ENCODE results near the gene STOML1. TPM values are rescaled to one million over a fixed set of nuclear protein-coding genes. Genes with fewer than 3 reads are reported as not detected.
A peak's percentile ranks its signal among the peaks of the same experiment; 100 is the strongest.

STOML1 gene
- total RNA-seq, 1 experiment from 2014 or later, result 5.0 TPM

DNA sequence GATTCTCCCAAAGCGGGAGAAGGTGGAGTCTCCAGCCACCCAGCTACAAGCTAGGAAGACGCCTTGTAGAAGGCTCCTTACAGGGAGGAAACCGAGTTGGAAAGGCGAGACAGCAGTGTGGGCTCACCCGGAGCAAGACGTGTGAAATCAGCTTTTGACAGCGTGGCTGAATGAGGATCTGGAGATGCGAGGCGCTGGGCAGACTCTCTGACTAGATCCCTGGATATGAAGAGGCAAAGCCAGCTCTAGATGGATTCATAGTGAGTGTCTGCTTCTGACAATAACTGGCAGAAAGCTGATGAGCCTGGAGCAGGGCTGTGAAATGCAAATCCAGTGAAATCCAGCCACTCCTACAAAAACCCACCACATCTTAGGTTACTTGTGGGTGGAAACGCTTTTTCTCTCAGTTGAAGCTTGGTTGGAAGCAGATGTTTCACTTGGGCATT lies 49.2 kb upstream of the STOML1 start (continued):
- TF ChIP-seq EGR1 (IDR thresholded peaks at IDR 0.05; ENCODE audit: low read depth), result no peak
- no peak for TF ChIP-seq JUND (IDR thresholded peaks at IDR 0.05)
- no peak for TF ChIP-seq SIN3A (IDR thresholded peaks at IDR 0.05; ENCODE audit: low read depth)
- no peak for TF ChIP-seq CBX3 (IDR thresholded peaks at IDR 0.05; ENCODE audit: low read depth)
- no peak for TF ChIP-seq TCF7L2 (IDR thresholded peaks at IDR 0.05; ENCODE audit: borderline replicate concordance, extremely low read depth, insufficient read depth, insufficient read length)
- no peak for TF ChIP-seq POLR2AphosphoS5 (IDR thresholded peaks at IDR 0.05; ENCODE audit: low read depth, low read length)

DNA sequence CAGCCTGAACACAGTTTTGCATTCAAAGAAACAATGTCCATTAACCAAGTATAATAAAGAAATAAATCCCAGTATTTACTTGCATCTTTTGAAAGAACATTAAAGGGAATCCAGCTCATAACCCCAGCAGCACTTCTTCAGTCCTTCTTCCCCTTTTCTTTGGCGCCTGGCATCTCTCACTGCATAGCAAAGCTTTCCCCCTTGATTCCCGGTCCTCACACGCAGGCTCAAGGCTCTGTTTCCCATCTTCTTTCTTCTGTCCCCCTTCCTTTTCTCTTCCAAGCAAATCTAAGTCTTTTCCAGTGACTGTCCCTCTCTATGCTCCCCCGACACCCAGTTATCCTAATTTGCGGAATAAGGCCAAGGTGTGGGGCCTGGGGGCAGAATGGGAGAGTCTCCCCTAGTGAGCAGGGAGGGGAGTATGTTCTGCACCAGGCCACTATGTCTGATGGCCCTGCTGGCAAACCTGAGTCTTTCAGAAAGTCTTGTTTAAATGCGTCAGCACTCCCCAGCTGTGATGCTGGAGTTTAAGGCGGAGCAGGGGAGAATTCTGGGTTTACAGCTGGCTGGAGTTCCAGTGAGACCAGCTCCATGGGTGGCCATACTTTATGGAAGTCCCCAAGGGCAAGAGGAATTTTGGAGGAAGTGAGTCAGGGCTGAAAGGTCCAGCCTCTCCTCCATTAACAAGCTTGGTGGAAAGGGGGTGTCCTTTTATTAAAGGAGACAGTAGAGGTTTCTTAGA lies 48.2 kb upstream of the STOML1 start:
- Histone ChIP-seq H3K9ac (ENCODE audit: low read length) (no peak overlapping the region), H3K9me3 (ENCODE audit: control insufficient read depth in 1 of 2, insufficient read depth in 1 of 2, low read depth in 1 of 2, low read length in 2 of 2) (no peaks in the 10 kb centered on the region), H3K4me2 (ENCODE audit: low read length) (peak overlapping the region; percentile 22; the same call in 1 of the 2 replicates), H3K4me3 (replicated peaks in 1 of 2; ENCODE audit: low read depth in 1 of 2, low read length in 2 of 2) (no peak overlapping the region), H2AFZ (ENCODE audit: low read depth, low read length, poor library complexity, severe bottlenecking) (no peak overlapping the region), H3K4me1 (ENCODE audit: control insufficient read depth in 1 of 2, insufficient read depth in 2 of 2, low read length in 2 of 2) (peaks cover 0 to 9% of the 10 kb centered on the region in 2 experiments; a peak in 1 of 4 replicates), H3K36me3 (ENCODE audit: control insufficient read depth in 1 of 2, insufficient read depth in 2 of 2, low read length in 2 of 2) (no peaks in the 10 kb centered on the region), H3K79me2 (ENCODE audit: insufficient read depth, low read length) (no peaks in the 10 kb centered on the region), H3K27me3 (ENCODE audit: insufficient read depth, low read length) (no peaks in the 10 kb centered on the region), H3K27ac (ENCODE audit: low read depth, low read length) (no peak overlapping the region), H3K9me2 (ENCODE audit: insufficient read depth) (no peaks in the 10 kb centered on the region), H4K20me1 (ENCODE audit: insufficient read depth) (no peaks in the 10 kb centered on the region)
- BruUV-seq (replicated peaks), result no TSS peak
- CTCF ChIA-PET, result interaction anchor here (1.4 to 6.5 kb wide), 4 partner anchors 8 to 89 kb away, joined by 4 to 132 read pairs (median 28); no protein-coding TSS in a partner anchor
- RAD21 ChIA-PET (ENCODE audit: low non-redundant PET in 1 of 2, low total read pairs in 2 of 2, uncharacterized antibody in 2 of 2, unreplicated experiment in 2 of 2), result no interaction called here
- POLR2A ChIA-PET, result no interaction called here
- DNase-seq (ENCODE audit: low read depth, low spot score) (no peak), ATAC-seq (no peak)
- intact Hi-C loops (cut with micrococcal nuclease), result no loop called here
- no peak for TF ChIP-seq JUND (IDR thresholded peaks at IDR 0.05)
- no peak for TF ChIP-seq POLR2A (IDR thresholded peaks at IDR 0.05; ENCODE audit: borderline replicate concordance, extremely low read depth, insufficient read depth, insufficient read length)
- no peak for TF ChIP-seq ZFX (IDR thresholded peaks at IDR 0.05)
- TF ChIP-seq, protein P1, sequence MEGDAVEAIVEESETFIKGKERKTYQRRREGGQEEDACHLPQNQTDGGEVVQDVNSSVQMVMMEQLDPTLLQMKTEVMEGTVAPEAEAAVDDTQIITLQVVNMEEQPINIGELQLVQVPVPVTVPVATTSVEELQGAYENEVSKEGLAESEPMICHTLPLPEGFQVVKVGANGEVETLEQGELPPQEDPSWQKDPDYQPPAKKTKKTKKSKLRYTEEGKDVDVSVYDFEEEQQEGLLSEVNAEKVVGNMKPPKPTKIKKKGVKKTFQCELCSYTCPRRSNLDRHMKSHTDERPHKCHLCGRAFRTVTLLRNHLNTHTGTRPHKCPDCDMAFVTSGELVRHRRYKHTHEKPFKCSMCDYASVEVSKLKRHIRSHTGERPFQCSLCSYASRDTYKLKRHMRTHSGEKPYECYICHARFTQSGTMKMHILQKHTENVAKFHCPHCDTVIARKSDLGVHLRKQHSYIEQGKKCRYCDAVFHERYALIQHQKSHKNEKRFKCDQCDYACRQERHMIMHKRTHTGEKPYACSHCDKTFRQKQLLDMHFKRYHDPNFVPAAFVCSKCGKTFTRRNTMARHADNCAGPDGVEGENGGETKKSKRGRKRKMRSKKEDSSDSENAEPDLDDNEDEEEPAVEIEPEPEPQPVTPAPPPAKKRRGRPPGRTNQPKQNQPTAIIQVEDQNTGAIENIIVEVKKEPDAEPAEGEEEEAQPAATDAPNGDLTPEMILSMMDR (IDR thresholded peaks at IDR 0.05 in 2 of 3, conservative IDR thresholded peaks at IDR 0.05 in 1 of 3; ENCODE audit: borderline replicate concordance in 1 of 3, insufficient read depth in 1 of 3, low read depth in 2 of 3, low read length in 2 of 3), result no peak
- TF ChIP-seq, protein P2, sequence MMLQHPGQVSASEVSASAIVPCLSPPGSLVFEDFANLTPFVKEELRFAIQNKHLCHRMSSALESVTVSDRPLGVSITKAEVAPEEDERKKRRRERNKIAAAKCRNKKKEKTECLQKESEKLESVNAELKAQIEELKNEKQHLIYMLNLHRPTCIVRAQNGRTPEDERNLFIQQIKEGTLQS (IDR thresholded peaks at IDR 0.05), result no peak
- TF ChIP-seq, protein P3, sequence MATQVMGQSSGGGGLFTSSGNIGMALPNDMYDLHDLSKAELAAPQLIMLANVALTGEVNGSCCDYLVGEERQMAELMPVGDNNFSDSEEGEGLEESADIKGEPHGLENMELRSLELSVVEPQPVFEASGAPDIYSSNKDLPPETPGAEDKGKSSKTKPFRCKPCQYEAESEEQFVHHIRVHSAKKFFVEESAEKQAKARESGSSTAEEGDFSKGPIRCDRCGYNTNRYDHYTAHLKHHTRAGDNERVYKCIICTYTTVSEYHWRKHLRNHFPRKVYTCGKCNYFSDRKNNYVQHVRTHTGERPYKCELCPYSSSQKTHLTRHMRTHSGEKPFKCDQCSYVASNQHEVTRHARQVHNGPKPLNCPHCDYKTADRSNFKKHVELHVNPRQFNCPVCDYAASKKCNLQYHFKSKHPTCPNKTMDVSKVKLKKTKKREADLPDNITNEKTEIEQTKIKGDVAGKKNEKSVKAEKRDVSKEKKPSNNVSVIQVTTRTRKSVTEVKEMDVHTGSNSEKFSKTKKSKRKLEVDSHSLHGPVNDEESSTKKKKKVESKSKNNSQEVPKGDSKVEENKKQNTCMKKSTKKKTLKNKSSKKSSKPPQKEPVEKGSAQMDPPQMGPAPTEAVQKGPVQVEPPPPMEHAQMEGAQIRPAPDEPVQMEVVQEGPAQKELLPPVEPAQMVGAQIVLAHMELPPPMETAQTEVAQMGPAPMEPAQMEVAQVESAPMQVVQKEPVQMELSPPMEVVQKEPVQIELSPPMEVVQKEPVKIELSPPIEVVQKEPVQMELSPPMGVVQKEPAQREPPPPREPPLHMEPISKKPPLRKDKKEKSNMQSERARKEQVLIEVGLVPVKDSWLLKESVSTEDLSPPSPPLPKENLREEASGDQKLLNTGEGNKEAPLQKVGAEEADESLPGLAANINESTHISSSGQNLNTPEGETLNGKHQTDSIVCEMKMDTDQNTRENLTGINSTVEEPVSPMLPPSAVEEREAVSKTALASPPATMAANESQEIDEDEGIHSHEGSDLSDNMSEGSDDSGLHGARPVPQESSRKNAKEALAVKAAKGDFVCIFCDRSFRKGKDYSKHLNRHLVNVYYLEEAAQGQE (IDR thresholded peaks at IDR 0.05; ENCODE audit: low read depth), result no peak
- no peak for TF ChIP-seq CEBPB (IDR thresholded peaks at IDR 0.05; ENCODE audit: low read depth)
- no peak for TF ChIP-seq FOSL1 (IDR thresholded peaks at IDR 0.05; ENCODE audit: low read depth)
- TF ChIP-seq, protein P4, sequence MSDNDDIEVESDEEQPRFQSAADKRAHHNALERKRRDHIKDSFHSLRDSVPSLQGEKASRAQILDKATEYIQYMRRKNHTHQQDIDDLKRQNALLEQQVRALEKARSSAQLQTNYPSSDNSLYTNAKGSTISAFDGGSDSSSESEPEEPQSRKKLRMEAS (IDR thresholded peaks at IDR 0.05), result no peak
- TF ChIP-seq, protein P5, sequence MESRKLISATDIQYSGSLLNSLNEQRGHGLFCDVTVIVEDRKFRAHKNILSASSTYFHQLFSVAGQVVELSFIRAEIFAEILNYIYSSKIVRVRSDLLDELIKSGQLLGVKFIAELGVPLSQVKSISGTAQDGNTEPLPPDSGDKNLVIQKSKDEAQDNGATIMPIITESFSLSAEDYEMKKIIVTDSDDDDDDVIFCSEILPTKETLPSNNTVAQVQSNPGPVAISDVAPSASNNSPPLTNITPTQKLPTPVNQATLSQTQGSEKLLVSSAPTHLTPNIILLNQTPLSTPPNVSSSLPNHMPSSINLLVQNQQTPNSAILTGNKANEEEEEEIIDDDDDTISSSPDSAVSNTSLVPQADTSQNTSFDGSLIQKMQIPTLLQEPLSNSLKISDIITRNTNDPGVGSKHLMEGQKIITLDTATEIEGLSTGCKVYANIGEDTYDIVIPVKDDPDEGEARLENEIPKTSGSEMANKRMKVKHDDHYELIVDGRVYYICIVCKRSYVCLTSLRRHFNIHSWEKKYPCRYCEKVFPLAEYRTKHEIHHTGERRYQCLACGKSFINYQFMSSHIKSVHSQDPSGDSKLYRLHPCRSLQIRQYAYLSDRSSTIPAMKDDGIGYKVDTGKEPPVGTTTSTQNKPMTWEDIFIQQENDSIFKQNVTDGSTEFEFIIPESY (IDR thresholded peaks at IDR 0.05; ENCODE audit: extremely low read depth, insufficient replicate concordance, low read length), result no peak
- TF ChIP-seq CBX3 (IDR thresholded peaks at IDR 0.05; ENCODE audit: low read depth), result no peak
- TF ChIP-seq SIN3A (IDR thresholded peaks at IDR 0.05; ENCODE audit: low read depth), result no peak
- no peak for TF ChIP-seq EGR1 (IDR thresholded peaks at IDR 0.05; ENCODE audit: low read depth)
- no peak for TF ChIP-seq RAD21 (IDR thresholded peaks at IDR 0.05; ENCODE audit: low read depth)
- no peak for TF ChIP-seq EZH2phosphoT487 (IDR thresholded peaks at IDR 0.05; ENCODE audit: borderline replicate concordance)

All from HCT116 (cell line).